ENCODE results near the gene PLEKHA7.

The PLEKHA7 gene

DNA sequence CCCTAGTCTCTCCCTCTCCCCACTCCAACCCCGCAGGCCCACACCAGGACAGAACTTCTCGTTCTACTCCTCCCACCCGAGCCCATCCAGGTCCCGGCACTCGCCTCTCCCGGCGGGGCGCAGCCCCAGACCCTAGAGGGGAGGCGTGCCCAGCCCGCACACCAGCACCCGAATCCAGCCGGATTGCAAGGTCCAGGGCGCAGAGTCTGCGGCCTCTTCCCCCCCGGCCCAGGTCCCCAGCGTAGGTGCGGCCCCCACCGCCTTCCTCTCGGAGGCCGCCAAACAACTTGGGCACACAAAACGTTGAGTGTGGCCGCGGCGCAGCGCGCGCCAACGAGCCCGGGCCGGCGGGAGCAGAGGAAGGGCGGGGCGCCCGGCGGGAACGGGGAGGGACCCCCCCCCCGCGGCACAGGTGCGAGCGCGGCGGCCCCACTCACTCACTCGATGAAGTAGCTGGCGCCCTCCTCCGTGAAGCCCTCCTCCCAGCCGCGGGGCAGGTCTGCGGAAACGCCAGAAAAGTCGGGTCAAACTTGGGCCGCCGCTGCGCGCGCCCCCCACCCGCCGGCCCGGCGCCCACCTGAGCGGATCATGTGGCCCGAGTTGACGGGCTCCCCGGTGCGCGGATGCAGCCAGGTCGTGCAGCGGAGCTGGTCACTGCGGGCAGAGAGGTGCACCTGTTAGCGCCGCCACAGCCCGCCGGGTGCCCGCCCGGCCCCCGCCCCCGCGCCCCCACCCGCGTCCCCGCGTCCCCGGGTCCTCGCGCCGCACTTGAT is 480 bp downstream of the PLEKHA7 start:
- H3K4me3 ChIP-seq (replicated peaks in 1 of 2; ENCODE audit: low read depth in 2 of 2, low read length in 2 of 2) = peak overlapping the region; percentile 42 to 46
- TF ChIP-seq, protein P1, sequence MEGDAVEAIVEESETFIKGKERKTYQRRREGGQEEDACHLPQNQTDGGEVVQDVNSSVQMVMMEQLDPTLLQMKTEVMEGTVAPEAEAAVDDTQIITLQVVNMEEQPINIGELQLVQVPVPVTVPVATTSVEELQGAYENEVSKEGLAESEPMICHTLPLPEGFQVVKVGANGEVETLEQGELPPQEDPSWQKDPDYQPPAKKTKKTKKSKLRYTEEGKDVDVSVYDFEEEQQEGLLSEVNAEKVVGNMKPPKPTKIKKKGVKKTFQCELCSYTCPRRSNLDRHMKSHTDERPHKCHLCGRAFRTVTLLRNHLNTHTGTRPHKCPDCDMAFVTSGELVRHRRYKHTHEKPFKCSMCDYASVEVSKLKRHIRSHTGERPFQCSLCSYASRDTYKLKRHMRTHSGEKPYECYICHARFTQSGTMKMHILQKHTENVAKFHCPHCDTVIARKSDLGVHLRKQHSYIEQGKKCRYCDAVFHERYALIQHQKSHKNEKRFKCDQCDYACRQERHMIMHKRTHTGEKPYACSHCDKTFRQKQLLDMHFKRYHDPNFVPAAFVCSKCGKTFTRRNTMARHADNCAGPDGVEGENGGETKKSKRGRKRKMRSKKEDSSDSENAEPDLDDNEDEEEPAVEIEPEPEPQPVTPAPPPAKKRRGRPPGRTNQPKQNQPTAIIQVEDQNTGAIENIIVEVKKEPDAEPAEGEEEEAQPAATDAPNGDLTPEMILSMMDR (IDR thresholded peaks at IDR 0.05; ENCODE audit: low read depth, low read length) = no peak
- DNase-seq (ENCODE audit: low read depth in 2 of 2) = no peak

DNA sequence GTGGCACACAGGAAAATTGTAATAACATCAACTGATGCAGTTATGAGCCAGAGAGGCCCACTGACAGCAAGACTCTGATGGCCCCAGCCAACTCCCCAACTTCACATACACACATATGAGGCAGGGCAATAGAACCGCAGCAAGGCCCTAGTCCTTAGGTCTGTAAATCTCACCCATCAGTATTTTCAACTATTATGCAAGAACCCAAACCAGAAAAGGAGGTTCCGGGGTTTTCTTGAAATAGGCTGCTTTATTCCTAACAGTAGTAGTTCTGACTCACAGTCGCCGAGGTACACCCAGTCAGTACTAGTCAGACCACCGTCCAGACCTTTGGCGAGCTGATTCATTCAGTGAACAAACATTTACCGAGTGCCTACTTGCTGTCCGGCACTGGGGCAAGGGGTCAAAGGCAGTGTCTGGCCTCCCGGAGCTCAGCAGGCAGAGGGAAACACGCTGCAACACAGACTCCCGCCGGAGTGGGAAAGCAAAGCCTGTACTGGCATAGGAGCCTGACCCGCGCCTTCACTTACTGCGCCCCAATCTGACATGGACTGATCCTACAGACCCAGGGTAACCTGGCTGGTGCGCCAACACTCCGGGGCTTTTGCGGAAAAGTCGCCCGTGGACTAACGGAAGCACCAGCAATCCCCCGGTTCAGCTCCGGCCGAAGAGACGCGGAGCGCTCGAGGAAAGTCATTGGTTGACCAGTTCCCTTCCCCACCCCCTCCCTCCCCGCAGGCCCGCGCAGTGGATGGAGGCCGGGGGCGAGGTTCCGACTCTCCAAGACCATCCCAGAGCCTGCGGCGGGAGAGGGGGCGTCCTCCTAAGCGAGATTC is 1.3 kb downstream of the PLEKHA7 start:
- TF ChIP-seq, protein P1 (IDR thresholded peaks at IDR 0.05; ENCODE audit: low read depth, low read length) = no peak
- peak overlapping the region; percentile 42 to 46 for H3K4me3 ChIP-seq (replicated peaks in 1 of 2; ENCODE audit: low read depth in 2 of 2, low read length in 2 of 2)
- DNase-seq (ENCODE audit: low read depth in 2 of 2) = peak; percentile 23 to 96

- TF ChIP-seq, protein P1 (IDR thresholded peaks at IDR 0.05; ENCODE audit: low read depth, low read length) = no peak
- no peak for DNase-seq (ENCODE audit: low read depth in 2 of 2)
Measured at GRCh38 chr11:17012179-17012578, 2.0 kb downstream of the PLEKHA7 start.

GRCh38 chr11:17010851-17011420 is 3.3 kb downstream of the PLEKHA7 start:
- no peak for DNase-seq (ENCODE audit: low read depth in 2 of 2)
- H3K4me3 ChIP-seq (replicated peaks in 1 of 2; ENCODE audit: low read depth in 2 of 2, low read length in 2 of 2) = no peak overlapping the region
- TF ChIP-seq, protein P1 (IDR thresholded peaks at IDR 0.05; ENCODE audit: low read depth, low read length) = no peak

More at GRCh38 chr11:17012179-17012578, 2.0 kb downstream of the PLEKHA7 start:
- no peak overlapping the region for H3K4me3 ChIP-seq (replicated peaks in 1 of 2; ENCODE audit: low read depth in 2 of 2, low read length in 2 of 2)

DNA sequence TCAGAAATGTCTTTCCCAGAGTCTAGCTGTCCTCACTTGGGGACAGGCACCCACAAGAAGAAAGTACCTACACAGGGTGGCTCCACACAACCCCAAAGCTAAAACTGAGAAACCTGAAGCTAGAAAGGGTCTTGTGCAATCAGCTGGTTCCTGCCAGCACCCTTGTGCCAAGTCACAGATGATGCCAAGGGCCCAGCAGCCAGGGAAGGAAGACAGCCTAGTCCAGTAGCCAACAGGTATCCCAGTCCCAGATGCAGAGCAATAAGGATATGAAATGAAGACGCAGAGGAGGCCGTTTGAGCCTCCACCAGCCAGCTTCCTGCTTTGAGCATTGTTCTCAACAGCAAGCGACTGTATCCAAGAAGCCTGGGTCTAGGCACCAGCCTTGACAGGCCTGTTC is 6.1 kb downstream of the PLEKHA7 start:
- no peak for DNase-seq (ENCODE audit: low read depth in 2 of 2)
- no peak overlapping the region for H3K4me3 ChIP-seq (replicated peaks in 1 of 2; ENCODE audit: low read depth in 2 of 2, low read length in 2 of 2)
- TF ChIP-seq, protein P1 (IDR thresholded peaks at IDR 0.05; ENCODE audit: low read depth, low read length) = no peak

DNA sequence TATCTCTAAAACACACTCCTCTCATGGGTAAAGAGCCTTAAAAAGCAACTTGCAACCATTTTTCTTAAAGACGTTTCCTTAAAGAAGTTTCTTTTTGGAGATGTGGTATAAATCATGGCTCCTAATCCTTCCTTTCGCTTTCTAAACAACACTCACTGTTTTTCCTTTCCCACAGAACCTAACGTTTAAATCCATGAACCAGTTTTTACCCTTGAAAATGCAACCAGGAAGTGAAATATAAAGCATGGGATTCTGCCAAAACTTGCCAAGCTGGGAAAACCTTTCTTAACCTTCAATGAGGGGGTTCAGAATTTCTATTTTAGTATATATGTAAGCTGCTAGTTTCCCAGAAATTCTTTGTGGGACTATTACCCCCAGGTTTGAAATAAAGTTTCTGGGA is 8.6 kb downstream of the PLEKHA7 start:
- TF ChIP-seq, protein P1 (IDR thresholded peaks at IDR 0.05; ENCODE audit: low read depth, low read length) = no peak
- no peak for DNase-seq (ENCODE audit: low read depth in 2 of 2)
- no peak overlapping the region for H3K4me3 ChIP-seq (replicated peaks in 1 of 2; ENCODE audit: low read depth in 2 of 2, low read length in 2 of 2)
